Measurements from ENCODE around the gene ZDHHC19. TPM values are rescaled to one million over a fixed set of nuclear protein-coding genes. Genes with fewer than 3 reads are reported as not detected.

The ZDHHC19 gene
- total and polyA plus RNA-seq, 2 donors (not counting 1 experiment from before 2014, with no cell fraction given): not detected

DNA sequence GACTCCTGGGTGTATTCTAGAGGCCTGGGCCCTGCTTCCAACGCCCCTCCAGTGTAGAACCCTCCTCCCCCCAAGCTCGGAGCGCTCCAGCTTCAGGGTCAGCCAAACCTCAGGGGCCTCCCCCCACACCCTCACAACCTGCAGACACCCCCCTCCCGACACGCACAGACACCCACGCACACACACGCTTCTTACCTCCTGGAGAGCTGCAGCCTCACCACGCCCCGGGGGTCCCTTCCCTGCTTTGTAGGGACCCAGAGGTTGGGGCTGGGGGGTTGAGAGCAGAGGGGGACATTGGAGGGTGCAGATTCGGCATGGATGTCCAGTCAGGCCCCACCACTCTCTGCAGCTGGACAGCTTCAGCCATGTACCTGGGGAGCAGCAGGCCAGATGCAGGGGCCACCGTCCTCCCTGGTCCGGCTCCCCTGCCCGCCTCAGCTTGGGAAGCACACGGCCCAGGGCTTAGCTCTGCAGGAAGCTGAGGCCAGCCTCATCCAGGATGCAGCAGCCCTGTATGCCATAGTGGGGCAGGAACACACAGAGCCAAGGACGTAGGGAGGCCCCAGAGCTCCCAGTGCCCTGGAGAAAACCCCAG lies 13.0 kb downstream of the ZDHHC19 start:
- Histone ChIP-seq H3K4me1 (ENCODE audit: control insufficient read depth, extremely low read depth, insufficient read depth, low read length) (no peaks in the 10 kb centered on the region), H3K4me2 (ENCODE audit: extremely low read depth, insufficient read depth, low read length) (no peak overlapping the region), H3K4me3 (replicated peaks in 1 of 4; ENCODE audit: control extremely low read depth in 1 of 4, insufficient read depth in 1 of 4, low read depth in 3 of 4, low read length in 4 of 4) (no peak overlapping the region), H3K27me3 (ENCODE audit: control insufficient read depth, insufficient read depth, low read length) (no peaks in the 10 kb centered on the region), H3K9me3 (ENCODE audit: control insufficient read depth, insufficient read depth, low read depth, low read length) (no peaks in the 10 kb centered on the region), H3K9ac (ENCODE audit: insufficient read depth, low read length) (no peak overlapping the region), H3K27ac (ENCODE audit: insufficient read depth, low read length) (no peak overlapping the region), H3K36me3 (ENCODE audit: control insufficient read depth, insufficient read depth, low read length) (no peaks in the 10 kb centered on the region), H2AFZ (ENCODE audit: low read length) (no peak overlapping the region), H3K79me2 (ENCODE audit: control insufficient read depth, insufficient read depth, low read length) (no peaks in the 10 kb centered on the region), H4K20me1 (ENCODE audit: control insufficient read depth, extremely low read depth, insufficient read depth, low read length) (no peaks in the 10 kb centered on the region)
- DNase-seq (ENCODE audit: low read depth in 2 of 2): no peak
- TF ChIP-seq, protein P1, sequence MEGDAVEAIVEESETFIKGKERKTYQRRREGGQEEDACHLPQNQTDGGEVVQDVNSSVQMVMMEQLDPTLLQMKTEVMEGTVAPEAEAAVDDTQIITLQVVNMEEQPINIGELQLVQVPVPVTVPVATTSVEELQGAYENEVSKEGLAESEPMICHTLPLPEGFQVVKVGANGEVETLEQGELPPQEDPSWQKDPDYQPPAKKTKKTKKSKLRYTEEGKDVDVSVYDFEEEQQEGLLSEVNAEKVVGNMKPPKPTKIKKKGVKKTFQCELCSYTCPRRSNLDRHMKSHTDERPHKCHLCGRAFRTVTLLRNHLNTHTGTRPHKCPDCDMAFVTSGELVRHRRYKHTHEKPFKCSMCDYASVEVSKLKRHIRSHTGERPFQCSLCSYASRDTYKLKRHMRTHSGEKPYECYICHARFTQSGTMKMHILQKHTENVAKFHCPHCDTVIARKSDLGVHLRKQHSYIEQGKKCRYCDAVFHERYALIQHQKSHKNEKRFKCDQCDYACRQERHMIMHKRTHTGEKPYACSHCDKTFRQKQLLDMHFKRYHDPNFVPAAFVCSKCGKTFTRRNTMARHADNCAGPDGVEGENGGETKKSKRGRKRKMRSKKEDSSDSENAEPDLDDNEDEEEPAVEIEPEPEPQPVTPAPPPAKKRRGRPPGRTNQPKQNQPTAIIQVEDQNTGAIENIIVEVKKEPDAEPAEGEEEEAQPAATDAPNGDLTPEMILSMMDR (conservative IDR thresholded peaks at IDR 0.05 in 1 of 2, IDR thresholded peaks at IDR 0.05 in 1 of 2; ENCODE audit: low read depth in 1 of 2, low read length in 2 of 2): no peak
- TF ChIP-seq EZH2 (IDR thresholded peaks at IDR 0.05; ENCODE audit: low read length, missing control alignments): no peak

DNA sequence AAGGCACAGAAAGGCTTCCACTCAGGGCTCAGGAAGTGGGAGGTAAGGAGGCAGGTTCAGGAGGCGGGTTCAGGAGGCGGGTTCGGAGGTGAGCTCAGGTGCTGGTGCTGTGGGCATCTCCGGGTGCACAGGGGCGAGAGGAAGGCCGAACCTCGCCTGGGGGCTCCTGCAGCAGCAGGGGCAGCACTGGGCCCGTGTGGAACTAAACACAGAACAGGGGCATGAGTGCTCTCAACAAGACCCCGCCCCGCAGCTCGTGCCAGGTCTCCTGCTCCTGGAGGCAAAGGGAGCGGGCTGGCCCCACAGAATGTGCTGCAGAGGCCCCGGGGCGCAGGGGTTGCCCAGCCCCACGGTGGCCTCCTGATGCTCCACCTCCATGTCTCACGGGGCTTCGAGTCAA lies 13.7 kb downstream of the ZDHHC19 start:
- H2AFZ ChIP-seq (ENCODE audit: low read length): no peak overlapping the region
- H3K4me1 ChIP-seq (ENCODE audit: control insufficient read depth, extremely low read depth, insufficient read depth, low read length): no peaks in the 10 kb centered on the region
- H4K20me1 ChIP-seq (ENCODE audit: control insufficient read depth, extremely low read depth, insufficient read depth, low read length): no peaks in the 10 kb centered on the region
- TF ChIP-seq, protein P1 (conservative IDR thresholded peaks at IDR 0.05 in 1 of 2, IDR thresholded peaks at IDR 0.05 in 1 of 2; ENCODE audit: low read depth in 1 of 2, low read length in 2 of 2): no peak
- no peak for TF ChIP-seq EZH2 (IDR thresholded peaks at IDR 0.05; ENCODE audit: low read length, missing control alignments)
- no peak for DNase-seq (ENCODE audit: low read depth in 2 of 2)
- no peak overlapping the region for H3K9ac ChIP-seq (ENCODE audit: insufficient read depth, low read length)
- H3K36me3 ChIP-seq (ENCODE audit: control insufficient read depth, insufficient read depth, low read length): no peaks in the 10 kb centered on the region
- H3K27ac ChIP-seq (ENCODE audit: insufficient read depth, low read length): no peak overlapping the region
- no peaks in the 10 kb centered on the region for H3K9me3 ChIP-seq (ENCODE audit: control insufficient read depth, insufficient read depth, low read depth, low read length)
- H3K27me3 ChIP-seq (ENCODE audit: control insufficient read depth, insufficient read depth, low read length): no peaks in the 10 kb centered on the region
- H3K79me2 ChIP-seq (ENCODE audit: control insufficient read depth, insufficient read depth, low read length): no peaks in the 10 kb centered on the region
- H3K4me2 ChIP-seq (ENCODE audit: extremely low read depth, insufficient read depth, low read length): no peak overlapping the region
- H3K4me3 ChIP-seq (replicated peaks in 1 of 4; ENCODE audit: control extremely low read depth in 1 of 4, insufficient read depth in 1 of 4, low read depth in 3 of 4, low read length in 4 of 4): no peak overlapping the region

GRCh38 chr3:196195664-196196265 lies 15.4 kb downstream of the ZDHHC19 start:
- Histone ChIP-seq H4K20me1 (ENCODE audit: control insufficient read depth, extremely low read depth, insufficient read depth, low read length) (no peaks in the 10 kb centered on the region), H3K79me2 (ENCODE audit: control insufficient read depth, insufficient read depth, low read length) (no peaks in the 10 kb centered on the region), H3K36me3 (ENCODE audit: control insufficient read depth, insufficient read depth, low read length) (no peaks in the 10 kb centered on the region), H3K4me2 (ENCODE audit: extremely low read depth, insufficient read depth, low read length) (no peak overlapping the region), H2AFZ (ENCODE audit: low read length) (no peak overlapping the region), H3K27me3 (ENCODE audit: control insufficient read depth, insufficient read depth, low read length) (no peaks in the 10 kb centered on the region), H3K4me1 (ENCODE audit: control insufficient read depth, extremely low read depth, insufficient read depth, low read length) (no peaks in the 10 kb centered on the region), H3K27ac (ENCODE audit: insufficient read depth, low read length) (no peak overlapping the region), H3K4me3 (replicated peaks in 1 of 4; ENCODE audit: control extremely low read depth in 1 of 4, insufficient read depth in 1 of 4, low read depth in 3 of 4, low read length in 4 of 4) (no peak overlapping the region), H3K9ac (ENCODE audit: insufficient read depth, low read length) (no peak overlapping the region), H3K9me3 (ENCODE audit: control insufficient read depth, insufficient read depth, low read depth, low read length) (no peaks in the 10 kb centered on the region)
- TF ChIP-seq, protein P1 (conservative IDR thresholded peaks at IDR 0.05 in 1 of 2, IDR thresholded peaks at IDR 0.05 in 1 of 2; ENCODE audit: low read depth in 1 of 2, low read length in 2 of 2): no peak
- TF ChIP-seq EZH2 (IDR thresholded peaks at IDR 0.05; ENCODE audit: low read length, missing control alignments): no peak
- no peak for DNase-seq (ENCODE audit: low read depth in 2 of 2)
